H1 (cell line): Measurements from ENCODE around the gene ELFN2. TPM values are rescaled to one million over a fixed set of nuclear protein-coding genes. Genes with fewer than 3 reads are reported as not detected.

Experiments
- CHD1 ChIP-seq: IDR thresholded peaks from 2 replicates; pipeline ENCODE4 v1.6.1; 2012; ENCODE audit warnings: low read depth, low read length, improper control_type of control experiment
- EP300 ChIP-seq, 2 experiments: IDR thresholded peaks; 1 replicate in 1 of 2; 2 replicates in 1 of 2; pipeline ENCODE4 v1.6.1; 2011 to 2012; ENCODE audit warnings: low read depth in 2 of 2, low read length in 2 of 2, mild to moderate bottlenecking in 2 of 2, borderline replicate concordance in 1 of 2, inconsistent platforms in 1 of 2, moderate library complexity in 1 of 2
- EZH2 ChIP-seq: fragments of 200-600 bp; sonication (generic); IDR thresholded peaks from 2 replicates; pipeline ENCODE4 v1.7.1; 2012; ENCODE audit warnings: low read depth, mild to moderate bottlenecking, moderate library complexity, low read length, inconsistent platforms; ENCODE audit not compliant: severe bottlenecking
- JUN ChIP-seq: IDR thresholded peaks from 2 replicates; pipeline ENCODE4 v1.6.1; 2011; ENCODE audit warnings: low read depth, mild to moderate bottlenecking, improper control_type of control experiment, low read length
- NANOG ChIP-seq: IDR thresholded peaks from 2 replicates; pipeline ENCODE4 v1.6.1; 2011; ENCODE audit warnings: low read length, low read depth, mild to moderate bottlenecking, inconsistent platforms; ENCODE audit not compliant: insufficient read depth, poor library complexity, severe bottlenecking
- RAD21 ChIP-seq, 2 experiments: IDR thresholded peaks in 1 of 2; conservative IDR thresholded peaks in 1 of 2; 2 replicates each; pipeline ENCODE4 v1.6.1; 2011; ENCODE audit warnings: low read depth in 2 of 2, low read length in 2 of 2, improper control_type of control experiment in 1 of 2, inconsistent platforms in 1 of 2, mild to moderate bottlenecking in 1 of 2, moderate library complexity in 1 of 2
- SIRT6 ChIP-seq: IDR thresholded peaks from one replicate; pipeline ENCODE4 v1.7.1; 2012; ENCODE audit warnings: low read length, inconsistent platforms
- YY1 ChIP-seq: IDR thresholded peaks from 2 replicates; pipeline ENCODE4 v1.6.1; 2011; ENCODE audit warnings: low read depth, mild to moderate bottlenecking, low read length
- polyA plus RNA-seq, 7 experiments: library from polyadenylated mRNA; depleted of rRNA in 3 of 7; stranded (reverse) in 5 of 7; unstranded in 2 of 7; fragments of >200 nt in 5 of 7; fragments of 200-250 nt in 2 of 7; gene quantifications; 1 replicate in 5 of 7; 2 replicates in 1 of 7; 4 replicates in 1 of 7; pipeline versions ENCODE4 v1.2.1 to v1.2.3, GENCODE V29; 2011 to 2013; ENCODE audit warnings: missing spikeins in 2 of 7, mixed read lengths in 2 of 7
- total RNA-seq: library from RNA; stranded (reverse); fragmentation: NEBNext Ultra II Directional; extraction: Animal tissue kit (Norgen Biotek cat#: 25700); gene quantifications from 2 replicates; pipeline ENCODE4 v1.2.1, GENCODE V29; 2021
- TF ChIP-seq, protein P1 (sequence below), 3 experiments: IDR thresholded peaks; 1 replicate in 2 of 3; 2 replicates in 1 of 3; pipeline versions ENCODE4 v1.5.1 to v1.6.1; 2011; ENCODE audit warnings: low read length in 3 of 3, mild to moderate bottlenecking in 3 of 3, inconsistent platforms in 2 of 3, low read depth in 1 of 3, moderate library complexity in 1 of 3; ENCODE audit not compliant: insufficient read depth in 1 of 3; ENCODE audit errors: control extremely low read depth in 1 of 3
- TF ChIP-seq, protein P2 (sequence below): IDR thresholded peaks from 2 replicates; pipeline ENCODE4 v1.6.1; 2012; ENCODE audit warnings: inconsistent platforms
- TF ChIP-seq, protein P3 (sequence below): IDR thresholded peaks from 2 replicates; pipeline ENCODE4 v1.6.1; 2011; ENCODE audit warnings: low read length, improper control_type of control experiment

Gene ELFN2
- total and polyA plus RNA-seq, 2 of the 8 experiments (the other 6 are each of a cell fraction or from before 2014, with no cell fraction given), result 0.63 to 0.88 TPM

DNA sequence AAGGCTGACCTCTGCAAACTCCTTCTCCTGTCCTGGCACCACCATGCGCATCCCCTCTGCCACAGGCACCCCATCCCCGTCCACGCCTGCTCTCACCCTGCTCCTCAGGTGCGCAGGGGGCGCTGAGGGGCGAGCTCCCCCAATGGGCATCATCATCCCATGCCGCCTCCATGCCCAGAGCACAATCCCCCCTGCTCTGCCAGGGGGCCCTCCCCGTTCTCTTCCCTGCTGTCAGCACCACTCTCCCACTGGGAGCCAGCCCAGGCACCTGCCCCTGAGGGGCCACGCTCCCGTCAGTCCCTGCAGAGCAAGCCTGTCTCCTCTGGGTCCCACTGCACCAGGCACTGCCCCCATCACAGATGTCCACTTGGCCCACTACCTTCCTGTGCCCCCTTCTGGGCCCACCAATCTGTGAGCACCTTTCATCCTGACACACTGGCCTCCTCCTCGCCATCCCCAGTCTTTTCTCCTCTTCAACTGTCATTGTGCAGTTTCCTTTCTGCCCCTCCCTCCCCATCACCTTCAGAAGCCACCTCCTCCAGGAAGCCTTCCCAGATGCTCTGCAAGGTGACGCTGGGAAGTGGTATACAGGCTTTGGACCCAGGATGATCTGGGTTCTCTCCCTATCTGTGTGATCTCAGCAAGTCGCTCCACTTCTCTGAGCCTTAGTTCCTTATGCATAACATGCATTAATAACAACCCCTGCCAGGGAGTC, 82.4 kb downstream of the ELFN2 start (continued):
- TF ChIP-seq, protein P1, sequence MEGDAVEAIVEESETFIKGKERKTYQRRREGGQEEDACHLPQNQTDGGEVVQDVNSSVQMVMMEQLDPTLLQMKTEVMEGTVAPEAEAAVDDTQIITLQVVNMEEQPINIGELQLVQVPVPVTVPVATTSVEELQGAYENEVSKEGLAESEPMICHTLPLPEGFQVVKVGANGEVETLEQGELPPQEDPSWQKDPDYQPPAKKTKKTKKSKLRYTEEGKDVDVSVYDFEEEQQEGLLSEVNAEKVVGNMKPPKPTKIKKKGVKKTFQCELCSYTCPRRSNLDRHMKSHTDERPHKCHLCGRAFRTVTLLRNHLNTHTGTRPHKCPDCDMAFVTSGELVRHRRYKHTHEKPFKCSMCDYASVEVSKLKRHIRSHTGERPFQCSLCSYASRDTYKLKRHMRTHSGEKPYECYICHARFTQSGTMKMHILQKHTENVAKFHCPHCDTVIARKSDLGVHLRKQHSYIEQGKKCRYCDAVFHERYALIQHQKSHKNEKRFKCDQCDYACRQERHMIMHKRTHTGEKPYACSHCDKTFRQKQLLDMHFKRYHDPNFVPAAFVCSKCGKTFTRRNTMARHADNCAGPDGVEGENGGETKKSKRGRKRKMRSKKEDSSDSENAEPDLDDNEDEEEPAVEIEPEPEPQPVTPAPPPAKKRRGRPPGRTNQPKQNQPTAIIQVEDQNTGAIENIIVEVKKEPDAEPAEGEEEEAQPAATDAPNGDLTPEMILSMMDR (IDR thresholded peaks at IDR 0.05; ENCODE audit: control extremely low read depth in 1 of 3, insufficient read depth in 1 of 3, low read depth in 1 of 3, low read length in 3 of 3), result no peak
- TF ChIP-seq EP300 (IDR thresholded peaks at IDR 0.05; ENCODE audit: borderline replicate concordance in 1 of 2, low read depth in 2 of 2, low read length in 2 of 2) (no peak), SIRT6 (no peak), YY1 (no peak), EZH2 (no peak), JUN (no peak), RAD21 (IDR thresholded peaks at IDR 0.05 in 1 of 2, conservative IDR thresholded peaks at IDR 0.05 in 1 of 2; ENCODE audit: low read depth in 2 of 2, low read length in 2 of 2) (no peak), NANOG (no peak), CHD1 (no peak)
- TF ChIP-seq, protein P2, sequence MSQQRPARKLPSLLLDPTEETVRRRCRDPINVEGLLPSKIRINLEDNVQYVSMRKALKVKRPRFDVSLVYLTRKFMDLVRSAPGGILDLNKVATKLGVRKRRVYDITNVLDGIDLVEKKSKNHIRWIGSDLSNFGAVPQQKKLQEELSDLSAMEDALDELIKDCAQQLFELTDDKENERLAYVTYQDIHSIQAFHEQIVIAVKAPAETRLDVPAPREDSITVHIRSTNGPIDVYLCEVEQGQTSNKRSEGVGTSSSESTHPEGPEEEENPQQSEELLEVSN, result no peak
- TF ChIP-seq, protein P3, sequence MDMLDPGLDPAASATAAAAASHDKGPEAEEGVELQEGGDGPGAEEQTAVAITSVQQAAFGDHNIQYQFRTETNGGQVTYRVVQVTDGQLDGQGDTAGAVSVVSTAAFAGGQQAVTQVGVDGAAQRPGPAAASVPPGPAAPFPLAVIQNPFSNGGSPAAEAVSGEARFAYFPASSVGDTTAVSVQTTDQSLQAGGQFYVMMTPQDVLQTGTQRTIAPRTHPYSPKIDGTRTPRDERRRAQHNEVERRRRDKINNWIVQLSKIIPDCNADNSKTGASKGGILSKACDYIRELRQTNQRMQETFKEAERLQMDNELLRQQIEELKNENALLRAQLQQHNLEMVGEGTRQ, result no peak
